SK-N-SH (cell line): ENCODE results near the gene NCSTN.

Source experiments
- CTCF ChIP-seq: fragments of 200-600 bp; sonication (generic); IDR thresholded peaks from 2 replicates; pipeline ENCODE4 v1.6.1; 2017; ENCODE audit warnings: antibody characterized with exemption, mild to moderate bottlenecking, moderate library complexity
- EZH2phosphoT487 ChIP-seq: fragments of 200-600 bp; sonication (generic); IDR thresholded peaks from 2 replicates; pipeline ENCODE4 v1.6.1; 2017; ENCODE audit warnings: low read depth, mixed run types, mild to moderate bottlenecking, antibody characterized with exemption, moderate library complexity, borderline replicate concordance
- TEAD4 ChIP-seq: IDR thresholded peaks from 2 replicates; pipeline ENCODE4 v1.4.0; 2012; ENCODE audit warnings: mild to moderate bottlenecking, borderline replicate concordance; ENCODE audit not compliant: insufficient read depth

DNA sequence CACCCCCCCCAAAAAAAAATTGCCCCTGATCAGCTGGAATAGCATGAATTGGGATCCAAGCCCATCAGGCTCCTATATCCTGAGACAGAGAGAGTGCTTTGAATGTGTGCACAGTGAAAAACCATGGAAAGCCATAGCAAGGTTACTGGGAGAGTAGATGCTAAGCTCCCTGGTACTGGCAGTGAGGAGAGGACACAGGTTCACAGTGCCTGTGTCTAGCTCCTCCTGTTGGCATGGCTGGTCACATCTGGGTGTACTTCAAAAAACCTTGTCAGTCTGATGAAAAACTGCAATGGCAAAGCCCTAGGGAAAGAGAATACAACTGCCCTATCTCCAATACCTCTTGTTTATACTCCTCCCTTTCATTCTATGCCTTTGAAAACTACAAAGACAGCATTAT is 13.1 kb upstream of the NCSTN start:
- TF ChIP-seq CTCF (no peak), TEAD4 (no peak), EZH2phosphoT487 (no peak)
